HAP-1 (cell line): ENCODE results near the gene CUL3.

ENCODE experiments used
- DNase-seq, 2 experiments: peaks; one replicate each; pipeline ENCODE4 v3.0.0-alpha.2; 2016 to 2020; ENCODE audit warnings: low spot score in 2 of 2
- H3K27me3 ChIP-seq: fragments of 250-450 bp; sonication (Bioruptor Pico); 2 replicates; pipeline ENCODE4 v1.5.1; 2020; ENCODE audit warnings: low read depth, mild to moderate bottlenecking, moderate library complexity
- H3K36me3 ChIP-seq: fragments of 250-450 bp; sonication (Bioruptor Pico); replicated peaks from 2 replicates; pipeline ENCODE4 v1.5.1; 2020; ENCODE audit warnings: mild to moderate bottlenecking
- H3K4me1 ChIP-seq: fragments of 250-450 bp; sonication (Bioruptor Pico); 2 replicates; pipeline ENCODE4 v1.5.1; 2020; ENCODE audit warnings: mild to moderate bottlenecking
- H3K4me3 ChIP-seq: fragments of 250-450 bp; sonication (Bioruptor Pico); 2 replicates; pipeline ENCODE4 v1.5.1; 2020; ENCODE audit warnings: mild to moderate bottlenecking, moderate library complexity
- H3K9me3 ChIP-seq: fragments of 250-450 bp; sonication (Bioruptor Pico); 2 replicates; pipeline ENCODE4 v1.5.1; 2020; ENCODE audit warnings: mild to moderate bottlenecking, moderate library complexity
- in situ Hi-C: fragments of 300-500 bp; cut with MboI; formaldehyde crosslinking; loops from 3 replicates; pipeline ENCODE4 v1.14.3; 2020; ENCODE audit warnings: low sequenced_read_pairs, inconsistent platforms, mixed read lengths

The CUL3 gene

DNA sequence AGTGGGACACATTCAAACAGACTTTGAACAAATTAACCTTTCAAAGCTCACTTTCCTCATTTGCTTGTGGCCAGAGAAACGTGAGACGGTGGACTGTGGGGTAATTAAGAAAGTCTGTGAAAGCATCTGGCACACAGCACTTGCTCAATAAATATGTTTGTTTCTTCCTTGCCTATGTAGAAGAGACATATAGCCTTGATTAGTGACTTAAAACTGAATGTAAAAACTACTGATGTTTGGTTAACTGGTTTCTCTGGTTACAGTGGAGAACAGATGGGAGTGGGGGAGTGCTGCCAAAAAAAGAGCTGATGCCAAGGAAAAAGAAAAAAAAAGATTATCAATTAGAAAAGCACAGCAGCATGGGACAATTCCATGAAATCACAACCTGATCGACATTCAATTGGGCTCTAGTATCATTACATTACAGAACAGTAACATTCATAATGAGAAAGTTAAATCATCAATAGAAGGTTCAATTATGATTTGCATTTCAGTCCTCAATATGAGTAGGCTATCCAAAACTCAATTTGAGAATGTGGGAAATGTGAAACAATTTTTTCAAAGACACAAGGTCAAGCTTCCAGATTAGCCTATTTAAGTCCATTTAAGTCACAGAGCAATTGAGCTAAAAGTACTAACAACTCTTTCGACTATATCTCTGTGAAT is 14.7 kb downstream of the CUL3 start:
- DNase-seq: no peak
- Histone ChIP-seq H3K4me3 (no peak overlapping the region), H3K27me3 (no peaks in the 10 kb centered on the region), H3K9me3 (no peaks in the 10 kb centered on the region), H3K4me1 (peaks cover 48% of the 10 kb centered on the region), H3K36me3 (no peaks in the 10 kb centered on the region)
- in situ Hi-C loops: no loop called here

DNA sequence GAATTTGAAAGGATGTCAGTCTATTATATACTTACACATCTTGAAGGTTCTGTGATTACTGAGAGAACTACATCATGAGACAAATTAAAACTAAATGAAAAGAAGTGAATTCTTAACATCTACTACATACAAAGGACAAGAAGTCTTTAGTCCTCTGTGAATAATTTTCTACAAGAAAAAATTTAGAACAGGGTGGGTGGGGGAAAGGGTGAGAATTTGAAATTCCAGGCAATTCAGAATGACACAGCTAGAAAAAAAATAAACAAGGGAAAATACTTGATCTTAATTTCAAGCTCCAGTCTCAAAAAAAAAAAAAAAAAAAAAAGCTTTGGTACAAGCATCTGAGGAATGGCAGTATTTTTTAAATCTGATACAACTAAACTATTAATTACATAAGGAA is 15.5 kb downstream of the CUL3 start:
- in situ Hi-C loops: no loop called here
- Histone ChIP-seq H3K4me1 (peaks cover 40% of the 10 kb centered on the region), H3K9me3 (no peaks in the 10 kb centered on the region), H3K4me3 (no peak overlapping the region), H3K27me3 (no peaks in the 10 kb centered on the region), H3K36me3 (no peaks in the 10 kb centered on the region)
- DNase-seq: no peak

DNA sequence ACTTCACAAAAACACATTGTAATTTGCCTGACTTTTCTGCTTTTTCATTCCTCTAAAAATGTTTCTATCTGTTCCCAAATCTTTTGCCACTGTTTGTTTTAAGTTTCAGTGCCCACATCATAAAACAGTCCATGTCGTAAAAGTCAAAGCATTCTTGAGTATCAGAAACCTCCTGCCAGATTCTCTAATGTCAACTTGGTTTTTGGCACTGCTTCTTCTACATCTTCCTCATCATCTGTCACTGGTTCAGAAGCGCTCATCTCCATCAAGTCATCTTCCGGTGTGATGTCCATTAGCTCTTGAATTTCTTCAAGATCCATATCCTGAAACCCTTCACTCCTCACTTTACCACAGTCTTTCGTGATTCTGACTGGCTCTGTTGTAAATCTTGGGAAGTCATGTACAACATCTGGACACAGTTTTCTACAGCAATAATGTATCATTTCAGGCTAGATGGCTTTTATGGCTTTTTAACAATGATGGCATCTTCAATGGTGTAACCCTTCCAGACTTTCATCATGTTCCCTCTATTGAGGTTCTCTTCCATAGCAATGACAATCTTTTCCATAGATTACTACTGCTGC is 19.6 kb downstream of the CUL3 start:
- in situ Hi-C loops: no loop called here
- no peak for DNase-seq
- no peaks in the 10 kb centered on the region for H3K36me3 ChIP-seq
- H3K4me3 ChIP-seq: no peak overlapping the region
- H3K27me3 ChIP-seq: no peaks in the 10 kb centered on the region
- no peaks in the 10 kb centered on the region; the same call in 1 of the 2 replicates for H3K9me3 ChIP-seq
- H3K4me1 ChIP-seq: peaks cover 26% of the 10 kb centered on the region

DNA sequence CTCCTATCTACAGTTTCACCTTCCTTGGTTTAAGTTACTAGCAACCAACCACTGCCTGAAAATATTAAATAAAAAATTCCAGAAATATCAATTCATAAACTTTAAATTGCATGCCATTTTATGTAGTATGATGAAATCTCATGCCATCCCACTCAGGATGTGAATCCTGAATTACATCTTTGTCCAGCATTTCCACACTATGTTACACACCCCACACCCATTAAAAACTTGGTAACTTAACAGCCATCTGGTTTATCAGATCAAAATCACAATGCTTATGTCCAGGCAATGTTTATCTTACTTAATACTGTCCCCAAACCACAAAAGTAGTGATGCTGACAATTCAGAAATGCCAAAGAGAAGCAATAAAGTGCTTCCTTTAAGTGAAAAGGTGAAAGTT is 21.6 kb downstream of the CUL3 start:
- no peak overlapping the region for H3K4me3 ChIP-seq
- no peaks in the 10 kb centered on the region for H3K27me3 ChIP-seq
- in situ Hi-C loops: no loop called here
- no peaks in the 10 kb centered on the region for H3K36me3 ChIP-seq
- DNase-seq: no peak
- no peaks in the 10 kb centered on the region; the same call in 1 of the 2 replicates for H3K9me3 ChIP-seq
- peaks cover 17% of the 10 kb centered on the region for H3K4me1 ChIP-seq

DNA sequence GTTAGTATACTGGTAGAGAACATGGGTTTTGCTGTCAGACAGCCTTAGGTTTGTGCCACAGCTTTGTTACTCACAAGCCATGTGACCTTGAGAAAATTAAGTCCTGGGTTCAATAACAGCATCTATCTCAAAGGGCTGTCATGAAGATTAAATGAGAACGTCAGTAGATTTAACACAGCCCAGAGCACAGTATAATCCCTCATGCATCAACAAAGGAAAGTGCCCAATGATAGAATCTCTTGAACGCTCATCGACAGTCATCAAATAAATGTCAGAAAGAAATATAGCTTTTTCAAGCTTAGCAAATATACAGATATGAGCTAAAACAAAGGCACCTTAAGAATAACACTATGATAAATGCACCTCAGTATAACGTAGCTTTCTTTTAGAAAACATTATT is 22.3 kb downstream of the CUL3 start:
- Histone ChIP-seq H3K36me3 (no peaks in the 10 kb centered on the region), H3K9me3 (no peaks in the 10 kb centered on the region; the same call in 1 of the 2 replicates), H3K27me3 (no peaks in the 10 kb centered on the region), H3K4me3 (no peak overlapping the region), H3K4me1 (peaks cover 17% of the 10 kb centered on the region)
- in situ Hi-C loops: no loop called here
- DNase-seq: peak in 1 of 2 experiments; percentile 38

DNA sequence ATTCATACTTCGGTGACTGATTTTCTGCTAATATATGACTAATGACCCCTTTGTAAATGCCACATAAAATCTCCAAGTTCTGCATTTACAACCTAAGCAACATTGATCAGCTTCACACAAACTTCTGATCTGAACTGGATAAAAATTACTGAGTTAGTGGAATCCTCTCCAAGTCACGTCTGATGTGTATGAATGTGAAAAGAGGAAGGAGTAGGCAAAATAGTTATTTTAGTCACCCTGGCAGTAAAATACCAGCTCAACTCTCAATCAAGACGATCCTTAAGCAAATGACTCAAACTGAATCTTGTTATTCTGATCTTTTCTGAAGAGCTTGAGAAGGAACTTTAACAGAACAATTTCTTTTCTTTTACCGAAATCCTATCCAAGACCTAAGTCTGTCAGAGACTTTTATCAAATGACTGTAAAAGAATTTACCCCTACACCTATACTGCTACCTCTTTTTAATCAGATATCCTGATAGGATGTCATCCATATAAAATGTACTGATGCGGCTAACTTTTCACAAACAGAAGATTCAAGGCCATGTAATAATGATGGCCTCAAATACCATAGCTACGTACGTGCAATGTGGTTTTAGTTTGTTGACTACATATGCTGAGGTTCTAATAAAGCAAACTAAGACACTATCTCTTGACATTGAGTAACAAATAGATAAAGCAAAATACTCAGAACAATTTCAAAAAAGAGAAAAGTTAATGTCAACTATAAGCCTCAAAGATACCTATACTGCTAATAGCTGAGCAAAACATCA is 23.7 kb downstream of the CUL3 start:
- in situ Hi-C loops: no loop called here
- no peak for DNase-seq
- Histone ChIP-seq H3K4me3 (no peak overlapping the region), H3K27me3 (no peaks in the 10 kb centered on the region), H3K9me3 (no peaks in the 10 kb centered on the region; the same call in 1 of the 2 replicates), H3K36me3 (no peaks in the 10 kb centered on the region), H3K4me1 (peaks cover 28% of the 10 kb centered on the region)

DNA sequence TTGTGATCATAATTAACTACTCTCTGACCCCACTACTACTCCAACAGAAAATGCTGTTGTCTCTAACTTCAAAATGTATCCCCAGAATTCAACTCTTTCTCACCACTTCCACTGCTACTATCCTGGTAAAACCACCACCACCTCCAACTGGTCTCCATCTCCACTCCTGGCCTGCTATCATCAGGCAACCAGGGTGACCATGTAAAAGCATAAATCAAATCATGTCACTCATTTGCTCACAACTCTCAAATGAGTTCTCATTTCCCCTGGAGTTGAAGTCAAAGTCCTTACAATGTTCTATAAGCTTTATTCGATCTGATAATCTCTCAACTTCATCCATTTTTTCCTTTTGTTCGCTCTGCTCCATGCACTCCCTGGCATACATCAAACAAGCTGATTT is 24.6 kb downstream of the CUL3 start:
- DNase-seq: no peak
- no peaks in the 10 kb centered on the region for H3K27me3 ChIP-seq
- H3K4me3 ChIP-seq: no peak overlapping the region
- in situ Hi-C loops: no loop called here
- H3K36me3 ChIP-seq: no peaks in the 10 kb centered on the region; the same call in 1 of the 2 replicates
- H3K9me3 ChIP-seq: no peaks in the 10 kb centered on the region; the same call in 1 of the 2 replicates
- H3K4me1 ChIP-seq: peaks cover 31% of the 10 kb centered on the region

DNA sequence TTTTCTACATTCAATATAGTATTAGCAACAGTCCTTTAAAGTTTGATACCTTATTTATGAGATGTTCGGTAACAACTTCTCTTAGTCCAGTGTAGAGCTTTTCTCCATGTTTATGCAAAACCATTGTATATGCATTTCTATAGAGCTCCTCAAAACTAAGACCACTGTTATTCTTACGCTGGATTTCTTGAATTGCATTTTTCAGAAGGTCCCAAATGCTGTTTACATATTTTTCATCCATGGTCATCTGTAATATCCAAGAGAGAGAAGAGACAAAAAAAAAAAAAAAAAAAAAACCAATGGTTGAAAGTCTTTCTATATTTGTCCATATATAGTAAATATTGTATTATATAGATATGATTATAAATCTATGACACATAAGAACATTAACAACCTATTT is 27.6 kb downstream of the CUL3 start:
- in situ Hi-C loops: no loop called here
- peak in 1 of 2 experiments; percentile 88 for DNase-seq
- H3K27me3 ChIP-seq: no peaks in the 10 kb centered on the region
- no peak overlapping the region for H3K4me3 ChIP-seq
- no peaks in the 10 kb centered on the region; the same call in 1 of the 2 replicates for H3K9me3 ChIP-seq
- peaks cover 19% of the 10 kb centered on the region for H3K4me1 ChIP-seq
- no peaks in the 10 kb centered on the region; the same call in 1 of the 2 replicates for H3K36me3 ChIP-seq

DNA sequence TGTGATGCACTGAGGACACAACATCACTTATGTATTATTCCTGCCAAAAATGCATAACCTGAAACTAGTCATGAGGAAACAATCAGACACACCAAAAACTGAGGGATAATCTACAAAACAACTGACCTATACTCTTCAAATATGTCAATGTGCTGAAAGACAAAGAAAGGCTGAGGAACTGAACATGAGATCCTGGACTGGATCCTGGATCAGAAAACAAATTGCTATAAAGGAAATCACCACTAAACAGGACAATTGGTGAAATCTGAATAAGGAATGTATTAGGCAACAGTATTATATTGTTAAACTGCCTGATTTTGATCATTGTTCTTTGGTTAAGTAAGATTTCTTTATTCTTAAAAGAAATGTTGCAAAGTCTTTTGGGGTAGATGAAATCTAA is 28.8 kb downstream of the CUL3 start:
- H3K9me3 ChIP-seq: no peaks in the 10 kb centered on the region
- no peaks in the 10 kb centered on the region; the same call in 1 of the 2 replicates for H3K36me3 ChIP-seq

DNA sequence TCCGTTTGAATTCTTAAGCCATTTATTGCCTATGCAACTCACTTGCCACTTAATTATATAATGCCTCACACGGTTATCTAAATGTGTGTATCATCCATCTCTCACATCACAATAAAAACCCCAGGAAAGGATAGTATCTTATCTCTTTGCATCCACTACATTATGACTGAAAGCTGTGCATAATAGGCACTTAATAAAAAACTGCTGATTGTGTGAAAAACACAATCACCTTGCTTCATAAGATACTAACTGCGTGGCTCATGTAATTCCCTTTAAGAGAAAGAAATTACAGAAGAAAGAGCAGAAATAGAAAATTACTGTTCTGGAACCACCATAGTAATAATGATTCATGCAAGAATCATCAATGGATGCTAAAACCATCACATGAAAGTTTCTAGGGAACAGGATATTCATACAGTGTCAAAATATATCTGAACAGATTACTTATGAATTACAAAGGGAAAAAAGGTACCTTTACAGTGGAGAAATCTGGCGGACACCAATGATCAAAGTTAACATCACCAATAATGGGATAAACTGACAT is 29.3 kb downstream of the CUL3 start:
- no peak overlapping the region for H3K4me3 ChIP-seq
- no peaks in the 10 kb centered on the region; the same call in 1 of the 2 replicates for H3K36me3 ChIP-seq
- no peaks in the 10 kb centered on the region for H3K27me3 ChIP-seq
- no peak for DNase-seq
- H3K4me1 ChIP-seq: peaks cover 19% of the 10 kb centered on the region
- in situ Hi-C loops: no loop called here
- H3K9me3 ChIP-seq: no peaks in the 10 kb centered on the region

More for the DNA sequence above, 28.8 kb downstream of the CUL3 start:
- no peak for DNase-seq
- H3K4me3 ChIP-seq: no peak overlapping the region
- H3K4me1 ChIP-seq: peaks cover 19% of the 10 kb centered on the region
- H3K27me3 ChIP-seq: no peaks in the 10 kb centered on the region
- in situ Hi-C loops: no loop called here

DNA sequence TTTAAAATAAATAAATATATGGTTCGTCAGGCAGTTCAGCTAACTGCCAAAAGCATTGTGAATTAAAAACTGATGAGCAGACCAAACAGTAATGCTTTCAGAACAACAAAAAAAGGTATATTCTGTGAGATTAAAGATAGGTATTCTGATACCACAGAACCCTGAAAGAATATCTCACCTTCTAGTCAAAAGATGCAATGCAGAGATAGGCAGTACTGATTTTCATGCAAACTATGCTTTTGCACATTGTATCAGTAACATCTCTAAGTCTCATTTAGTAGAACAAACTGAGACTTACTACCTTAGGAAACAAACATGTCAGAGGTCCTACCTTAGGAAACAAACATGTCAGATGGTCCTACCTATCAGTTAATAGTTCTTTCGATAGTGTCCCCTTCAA is 32.4 kb downstream of the CUL3 start:
- DNase-seq: no peak
- Histone ChIP-seq H3K36me3 (no peaks in the 10 kb centered on the region; the same call in 1 of the 2 replicates), H3K9me3 (no peaks in the 10 kb centered on the region), H3K4me3 (no peak overlapping the region), H3K4me1 (peaks cover 20% of the 10 kb centered on the region), H3K27me3 (no peaks in the 10 kb centered on the region)
- in situ Hi-C loops: no loop called here

DNA sequence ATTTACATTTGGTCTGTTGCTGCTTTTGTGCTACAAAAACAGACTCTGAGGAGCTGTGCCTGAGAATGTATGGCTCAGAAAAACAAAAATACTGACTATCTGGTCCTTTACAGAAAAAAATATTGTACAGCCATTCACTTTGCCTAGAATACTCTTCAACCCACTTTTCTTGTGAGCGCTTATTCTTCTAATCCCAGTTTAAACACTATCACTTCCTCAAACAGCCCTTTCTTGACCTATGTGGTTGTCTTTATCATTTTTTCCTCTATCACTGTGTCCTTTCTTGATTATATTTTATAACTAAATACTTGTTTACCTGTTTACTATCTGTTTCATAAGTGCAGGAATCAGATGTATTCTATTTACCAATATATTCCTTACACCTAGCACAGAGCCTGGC is 33.5 kb downstream of the CUL3 start:
- Histone ChIP-seq H3K27me3 (no peaks in the 10 kb centered on the region), H3K4me1 (peaks cover 12% of the 10 kb centered on the region), H3K36me3 (no peaks in the 10 kb centered on the region; the same call in 1 of the 2 replicates), H3K4me3 (no peak overlapping the region), H3K9me3 (no peaks in the 10 kb centered on the region)
- in situ Hi-C loops: no loop called here
- DNase-seq: no peak

DNA sequence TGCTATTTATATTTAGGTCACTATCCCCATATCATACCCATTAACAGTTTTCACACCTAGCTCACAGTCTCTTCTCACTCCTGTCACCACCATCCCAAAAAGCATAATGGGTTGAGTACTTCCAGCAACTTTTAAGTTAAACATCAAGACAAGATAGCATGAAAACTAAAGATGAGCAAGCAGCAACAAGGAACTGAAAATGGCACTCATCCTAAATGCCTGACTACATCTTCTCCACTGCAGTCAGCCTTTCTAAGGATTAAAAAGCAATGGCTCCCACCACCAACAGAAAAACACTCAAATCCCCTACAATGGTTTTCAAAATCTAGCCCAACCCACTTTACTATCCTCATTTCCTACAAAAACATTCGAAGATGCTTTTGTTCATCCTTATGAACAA is 38.2 kb downstream of the CUL3 start:
- Histone ChIP-seq H3K4me1 (peaks cover 11% of the 10 kb centered on the region), H3K36me3 (no peaks in the 10 kb centered on the region; the same call in 1 of the 2 replicates), H3K4me3 (no peak overlapping the region), H3K27me3 (no peaks in the 10 kb centered on the region), H3K9me3 (no peaks in the 10 kb centered on the region)
- no peak for DNase-seq
- in situ Hi-C loops: no loop called here
